Fibroblast of skin of left quadriceps (primary cell): ENCODE measurements around the gene ATAD3C.
"Not testable (repeated sequence)": the region's sequence is repeated elsewhere in the genome, so short reads cannot be mapped to it uniquely, and the experiment has no call there.

ENCODE experiments used
- DNase-seq, 2 experiments: peaks; one replicate each; pipeline ENCODE4 v3.0.0-alpha.2; 2013; ENCODE audit warnings: low read depth in 2 of 2

The ATAD3C gene

DNA sequence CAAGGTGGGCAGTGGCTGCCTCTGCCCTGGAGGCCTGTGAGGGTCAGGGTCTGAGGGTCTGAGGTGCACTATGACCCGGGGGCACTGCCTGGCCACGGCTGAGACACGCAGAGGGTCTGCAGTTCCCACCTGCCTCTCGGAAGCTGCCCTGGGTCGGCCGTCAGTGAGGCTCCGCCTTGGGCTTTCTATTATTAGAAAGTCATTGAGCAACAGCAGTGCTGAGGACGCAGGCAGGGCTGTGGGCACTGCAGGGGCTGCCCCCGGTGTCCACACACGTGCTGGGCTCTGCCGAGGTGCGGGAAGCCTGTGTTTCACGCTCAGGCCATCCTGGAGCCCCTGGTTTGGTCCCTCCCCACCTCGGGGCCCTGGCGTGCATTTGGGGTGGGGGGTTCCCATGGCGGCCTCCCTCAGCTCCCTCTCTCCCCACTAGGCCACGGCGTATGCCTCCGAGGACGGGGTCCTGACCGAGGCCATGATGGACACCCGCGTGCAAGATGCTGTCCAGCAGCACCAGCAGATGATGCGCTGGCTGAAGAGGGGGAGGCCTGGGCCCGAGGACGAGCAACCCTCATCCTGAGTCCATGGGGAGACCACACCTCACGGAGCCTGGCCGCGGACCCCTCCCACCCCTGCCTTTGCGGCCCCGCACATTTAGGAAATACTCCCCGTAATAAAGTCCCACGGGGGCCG, 59.4 kb downstream of the ATAD3C start:
- not testable (repeated sequence) for DNase-seq

DNA sequence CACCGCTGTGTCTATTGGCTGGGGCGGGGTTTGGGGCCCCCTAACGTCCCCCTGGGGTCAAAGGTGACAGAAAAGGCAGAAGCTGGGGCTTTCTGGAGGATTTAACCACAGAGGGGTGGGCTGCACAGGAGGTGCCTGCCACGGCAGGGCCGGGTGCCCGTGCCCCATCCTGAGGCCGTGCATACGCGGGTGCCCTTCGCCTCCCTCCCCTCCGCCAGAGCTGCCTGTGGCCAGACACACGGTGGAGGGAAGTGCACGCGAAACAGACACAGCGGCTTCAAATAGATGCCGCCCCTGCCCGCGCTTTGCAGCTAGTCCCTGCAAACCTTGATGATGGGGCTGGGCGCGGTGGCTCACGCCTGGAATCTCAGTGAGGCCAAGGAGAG, 60.0 kb downstream of the ATAD3C start:
- not testable (repeated sequence) for DNase-seq

DNA sequence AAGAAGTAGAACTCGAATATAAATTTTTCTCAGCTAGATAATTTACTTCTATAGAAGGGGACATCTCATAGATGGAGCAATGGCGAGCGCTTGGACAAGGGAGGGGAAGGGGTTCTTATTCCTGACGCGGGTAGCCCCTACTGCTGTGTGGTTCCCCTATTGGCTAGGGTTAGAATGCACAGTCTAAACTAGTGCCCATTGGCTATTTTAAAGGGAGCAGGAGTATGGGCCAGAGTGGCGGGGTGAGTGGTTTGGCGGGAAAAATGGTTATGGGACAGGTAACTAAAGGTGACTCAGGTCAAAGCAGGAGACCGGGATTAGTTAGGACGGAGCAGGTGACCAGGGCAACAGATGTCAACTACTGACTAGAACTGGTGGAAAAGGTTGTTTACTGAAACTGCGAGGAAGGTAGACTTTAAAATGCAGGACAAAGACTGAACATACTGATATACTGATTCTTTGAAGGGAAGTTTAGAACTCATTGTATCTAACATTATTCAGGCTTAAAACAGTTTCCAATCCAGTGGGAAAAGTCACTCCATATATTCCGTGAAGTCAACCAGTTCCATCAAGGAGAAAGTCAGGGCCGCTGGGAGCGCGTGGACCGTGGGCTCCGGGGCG, 61.5 kb downstream of the ATAD3C start:
- DNase-seq, result no peak

DNA sequence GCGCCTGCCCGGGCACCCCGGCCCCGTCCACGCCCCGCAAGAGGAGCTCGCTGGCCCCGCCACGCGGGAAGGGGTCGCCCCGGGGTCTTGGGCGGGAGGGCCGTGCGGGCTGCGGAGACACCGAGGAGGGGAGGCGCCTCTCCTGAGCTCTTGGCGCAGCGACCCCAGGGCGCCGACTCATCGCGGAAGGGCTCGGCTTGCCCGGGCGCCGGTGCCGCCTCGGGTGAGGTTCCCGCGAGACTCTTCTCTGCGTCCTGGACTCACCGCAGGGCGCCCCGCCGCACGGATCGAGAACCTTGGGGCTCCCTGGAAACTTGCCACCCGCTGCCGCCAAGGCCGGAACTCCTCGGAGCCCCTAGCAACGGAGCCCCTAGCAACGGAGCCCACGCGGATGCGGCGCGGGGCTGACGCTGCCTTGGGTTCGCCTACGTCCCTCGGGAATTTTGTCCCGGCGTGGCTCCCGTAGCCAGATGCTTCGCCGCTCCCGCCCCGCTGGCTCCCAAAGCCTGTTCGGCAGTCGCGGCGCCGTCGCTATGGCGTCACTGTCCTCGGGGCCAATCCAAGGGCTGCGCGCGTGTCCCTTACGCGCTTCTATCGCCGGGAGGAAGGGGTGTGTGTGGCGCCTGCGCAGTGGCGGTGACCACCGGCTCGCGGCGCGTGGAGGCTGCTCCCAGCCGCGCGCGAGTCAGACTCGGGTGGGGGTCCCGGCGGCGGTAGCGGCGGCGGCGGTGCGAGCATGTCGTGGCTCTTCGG, 62.2 kb downstream of the ATAD3C start, which contains the start of gene ATAD3A:
ATAD3A (plus strand) TSS at position 630 of the 753 bp plus-strand sequence; CDS start at position 737, 107 bp downstream.
- DNase-seq, result peak; percentile 93 to 94

DNA sequence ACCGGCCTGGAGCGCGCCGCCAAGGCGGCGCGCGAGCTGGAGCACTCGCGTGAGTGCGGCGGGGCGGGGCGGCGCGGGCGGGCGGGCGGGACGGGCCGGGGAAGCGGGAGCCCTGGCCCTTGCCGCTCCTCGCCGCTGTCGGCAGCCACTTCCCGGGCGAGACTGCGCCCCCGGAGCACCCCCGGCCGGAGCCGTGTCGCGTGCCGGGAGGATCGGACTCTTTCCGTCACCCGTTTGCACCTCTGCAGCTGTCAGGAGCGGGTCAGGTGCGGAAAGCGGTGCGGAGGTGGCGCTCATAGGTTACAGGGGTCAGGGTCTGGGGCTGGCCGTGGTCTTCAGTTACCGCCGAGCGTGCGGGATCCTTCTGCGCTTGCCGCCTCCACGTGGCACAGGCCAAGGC, 62.9 kb downstream of the ATAD3C start:
- not testable (repeated sequence) for DNase-seq

DNA sequence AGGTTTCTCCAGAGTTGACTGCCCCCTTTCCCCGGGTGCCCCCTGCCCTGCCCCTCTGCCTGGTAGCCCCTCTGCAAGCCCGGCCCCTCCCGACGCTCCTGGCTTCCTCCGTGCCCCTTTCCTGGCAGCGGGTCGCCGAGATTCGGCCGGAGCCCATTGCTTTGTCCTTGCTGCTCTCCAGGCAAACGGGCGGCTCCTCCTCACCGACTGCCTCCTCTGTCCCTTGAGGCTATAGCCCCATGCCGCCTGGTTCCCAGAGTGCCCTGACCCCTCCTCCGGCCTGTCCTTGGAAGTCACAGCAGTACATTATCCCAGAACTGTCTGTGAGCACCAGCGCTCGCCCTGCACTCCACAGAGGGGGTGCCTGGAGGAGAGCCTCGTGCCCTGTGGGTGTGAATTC, 64.2 kb downstream of the ATAD3C start:
- DNase-seq, result not testable (repeated sequence)

DNA sequence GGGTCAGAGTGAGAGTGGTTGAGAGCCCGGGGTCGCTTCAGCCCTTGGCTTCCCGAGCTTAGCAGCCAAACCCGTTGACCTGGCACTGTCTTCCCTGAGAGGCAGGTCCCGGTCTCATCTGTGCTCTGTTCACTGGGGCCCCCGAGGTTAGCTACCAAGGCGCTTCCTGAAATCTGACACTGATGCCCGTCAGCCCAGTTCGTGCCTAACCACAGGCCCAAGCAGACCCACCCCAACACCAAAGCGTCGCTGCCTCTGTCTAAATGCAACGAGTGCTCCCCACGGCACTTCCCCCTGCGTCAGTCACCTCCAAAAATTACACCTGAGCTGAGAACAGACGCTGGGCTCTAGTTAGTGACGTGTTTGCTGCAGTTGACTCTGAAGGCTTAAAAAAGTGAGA, 64.9 kb downstream of the ATAD3C start:
- not testable (repeated sequence) for DNase-seq

DNA sequence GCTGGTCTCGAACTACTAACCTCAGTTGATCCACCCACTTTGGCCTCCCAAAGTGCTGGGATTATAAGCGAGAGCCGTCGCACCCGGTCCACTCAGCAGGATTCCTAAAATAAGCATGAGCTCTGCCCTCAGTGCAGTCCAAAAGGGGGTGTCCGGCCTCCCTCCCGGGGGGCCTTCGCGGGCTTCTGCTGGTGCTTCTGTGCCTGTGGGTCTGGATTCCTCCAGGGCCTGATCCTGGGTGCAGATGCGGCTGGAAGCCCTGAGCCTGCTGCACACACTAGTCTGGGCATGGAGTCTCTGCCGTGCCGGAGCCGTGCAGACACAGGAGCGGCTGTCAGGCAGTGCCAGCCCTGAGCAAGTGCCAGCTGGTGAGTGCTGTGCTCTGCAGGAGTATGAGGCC, 67.4 kb downstream of the ATAD3C start:
- DNase-seq, result not testable (repeated sequence)

DNA sequence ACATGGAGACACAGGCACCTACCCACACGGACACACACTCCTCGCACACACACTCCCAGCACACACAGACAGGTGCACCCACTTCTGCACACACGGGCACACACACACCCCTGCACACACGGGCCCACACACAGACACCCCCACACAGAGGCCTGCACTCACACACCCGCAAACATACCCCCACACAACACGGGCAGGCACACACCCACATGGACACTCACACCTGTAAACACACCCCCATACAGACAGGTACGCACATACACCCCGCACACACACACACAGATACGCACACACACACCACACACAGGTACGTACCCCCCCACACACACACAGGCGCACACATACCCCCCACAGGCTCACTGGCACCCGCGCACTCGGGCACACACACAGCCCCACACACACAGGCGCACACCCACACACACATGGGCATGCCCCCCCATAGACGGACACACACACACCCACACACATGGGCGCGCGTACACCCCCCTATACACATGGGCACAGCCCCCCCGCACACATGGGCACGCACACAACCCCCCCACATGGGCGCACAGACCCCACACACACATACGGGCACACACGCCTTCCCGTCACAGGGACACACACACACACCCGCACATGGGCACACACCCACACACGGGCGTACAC, 68.6 kb downstream of the ATAD3C start:
- no peak for DNase-seq

DNA sequence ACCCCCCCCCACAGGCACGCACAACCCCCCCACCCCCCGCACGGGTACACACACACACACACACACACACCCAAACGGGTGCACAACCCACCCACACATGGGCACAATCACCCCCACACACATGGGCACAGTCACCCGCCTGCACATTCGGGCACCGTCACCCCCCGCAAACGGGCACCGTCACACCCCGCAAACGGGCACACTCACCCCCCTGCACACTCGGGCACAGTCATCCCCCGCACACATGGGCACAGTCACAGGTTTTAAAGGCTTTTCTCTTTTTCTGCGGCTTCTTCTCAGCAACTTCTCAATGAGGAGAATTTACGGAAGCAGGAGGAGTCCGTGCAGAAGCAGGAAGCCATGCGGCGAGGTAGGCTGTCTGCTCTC, 69.1 kb downstream of the ATAD3C start:
- DNase-seq, result not testable (repeated sequence)
